Transverse colon (tissue), 4 donors: ENCODE results near the gene MUC5B. TPM values are rescaled to one million over a fixed set of nuclear protein-coding genes. Genes with fewer than 3 reads are reported as not detected.

ENCODE experiments used
- DNase-seq: peaks from one replicate; pipeline ENCODE4 v3.0.0-alpha.2; 2019
- H3K27ac ChIP-seq, 4 donors: fragments of 200-600 bp; sonication (generic); 2 replicates each; pipeline ENCODE4 v1.5.1; 2016 to 2018; ENCODE audit warnings: inconsistent platforms in 4 of 4
- H3K27me3 ChIP-seq: fragments of 200-600 bp; sonication (generic); 2 replicates; pipeline ENCODE4 v1.5.1; 2017; ENCODE audit warnings: inconsistent platforms
- H3K36me3 ChIP-seq, 4 donors: fragments of 200-600 bp; sonication (generic); 2 replicates each; pipeline ENCODE4 v1.5.1; 2017 to 2019; ENCODE audit warnings: inconsistent platforms in 4 of 4
- H3K4me1 ChIP-seq, 4 donors: fragments of 200-600 bp; sonication (generic); 2 replicates each; pipeline ENCODE4 v1.5.1; 2017 to 2020; ENCODE audit warnings: inconsistent platforms in 4 of 4
- H3K4me3 ChIP-seq, 4 donors: fragments of 200-600 bp; sonication (generic); 1 replicate in 1 of 4; 2 replicates in 3 of 4; pipeline versions ENCODE4 v1.5.1 to v1.6.1; 2017 to 2019; ENCODE audit warnings: inconsistent platforms in 4 of 4
- H3K9me3 ChIP-seq, 2 donors: fragments of 200-600 bp; sonication (generic); 2 replicates each; pipeline ENCODE4 v1.5.1; 2017 to 2019; ENCODE audit warnings: inconsistent platforms in 2 of 2
- CTCF ChIP-seq, 5 experiments: fragments of 200-600 bp in 3 of 5; fragments of 450-650 bp in 2 of 5; sonication (generic) in 3 of 5; IDR thresholded peaks; 1 replicate in 2 of 5; 2 replicates in 3 of 5; pipeline ENCODE4 v1.5.1; 2016 to 2017; ENCODE audit warnings: antibody characterized with exemption in 5 of 5, inconsistent platforms in 3 of 5, mild to moderate bottlenecking in 2 of 5, moderate library complexity in 1 of 5
- EP300 ChIP-seq: sonication (generic); formaldehyde crosslinking; IDR thresholded peaks from one replicate; pipeline ENCODE4 v1.6.1; 2017; ENCODE audit warnings: antibody characterized with exemption, low read depth
- POLR2A ChIP-seq: fragments of 450-650 bp; IDR thresholded peaks from one replicate; pipeline ENCODE4 v1.6.1; 2016; ENCODE audit warnings: antibody characterized with exemption, mild to moderate bottlenecking, moderate library complexity
- POLR2AphosphoS5 ChIP-seq, 3 donors: sonication (generic); formaldehyde crosslinking; IDR thresholded peaks; one replicate each; pipeline ENCODE4 v1.6.1; 2016; ENCODE audit warnings: antibody characterized with exemption in 3 of 3
- WGBS, 2 donors: methylation state at CpG; one replicate each; pipeline ENCODE4 v1.1.5; 2018; ENCODE audit warnings: low coverage in 1 of 2; 5-methylcytosine and 5-hydroxymethylcytosine counted together
- in situ Hi-C, 4 donors: fragments of 200-750 bp; cut with MboI; loops; one replicate each; pipeline versions ENCODE4 v1.15.0 to v1.15.1; 2017; ENCODE audit warnings: low sequenced_read_pairs in 3 of 4, low pct_ligation_motif_present in 1 of 4, low pct_unique_long_range_greater_than_20kb in 1 of 4
- intact Hi-C: fragments of 100-400 bp; cut with DNase I; formaldehyde crosslinking; loops from one replicate; pipeline ENCODE4 v1.15.1; 2023; ENCODE audit warnings: low total_unique reads
- total RNA-seq, 4 donors: library from RNA; depleted of rRNA; stranded (reverse); fragments of >200 nt; gene quantifications; one replicate each; pipeline ENCODE4 v1.1.0, GENCODE V29; 2016

The MUC5B gene
- total RNA-seq, 4 donors from 2014 or later: 58.0 to 825 (median 85.6) TPM

GRCh38 chr11:1297011-1297575, 74.2 kb downstream of the MUC5B start:
- H3K4me3 ChIP-seq: no peak overlapping the region
- no peak for TF ChIP-seq EP300
- no peak for TF ChIP-seq POLR2AphosphoS5 (IDR thresholded peaks at IDR 0.05)
- TF ChIP-seq POLR2A: no peak
- no peak for TF ChIP-seq CTCF (IDR thresholded peaks at IDR 0.05)
- H3K9me3 ChIP-seq: no peaks in the 10 kb centered on the region
- peak overlapping the region in 1 of 4 donors; percentile 12 for H3K27ac ChIP-seq
- peaks cover 0 to 4% (median 2%) of the 10 kb centered on the region in 4 donors for H3K36me3 ChIP-seq
- intact Hi-C loops: no loop called here
- in situ Hi-C loops: loop anchor here in 3 of 4 donors (25.0 kb wide), 1 partner anchor 215 kb away; no protein-coding TSS in a partner anchor
- WGBS, 2 donors: 89 to 94% methylated on average over 8 to 25 of the region's 25 CpGs
- H3K4me1 ChIP-seq: peaks cover 23 to 38% (median 28%) of the 10 kb centered on the region in 4 donors
- no peaks in the 10 kb centered on the region for H3K27me3 ChIP-seq
- DNase-seq: no peak

- H3K27ac ChIP-seq: peak overlapping the region; percentile 0 to 48 (median 14)
- DNase-seq: peak; percentile 35
- intact Hi-C loops (no loop called here), in situ Hi-C loops (loop anchor here in 3 of 4 donors (25.0 kb wide), 1 partner anchor 214 kb away; no protein-coding TSS in a partner anchor)
- peaks cover 30 to 46% (median 33%) of the 10 kb centered on the region in 4 donors for H3K4me1 ChIP-seq
- peaks cover 0 to 4% (median 2%) of the 10 kb centered on the region in 4 donors for H3K36me3 ChIP-seq
- WGBS, 2 donors: 60 to 71% methylated on average over 11 to 31 of the region's 31 CpGs
- no peaks in the 10 kb centered on the region for H3K9me3 ChIP-seq
- TF ChIP-seq POLR2A: no peak
- no peak for TF ChIP-seq EP300
- no peak for TF ChIP-seq CTCF (IDR thresholded peaks at IDR 0.05)
- no peak for TF ChIP-seq POLR2AphosphoS5 (IDR thresholded peaks at IDR 0.05)
- H3K27me3 ChIP-seq: no peaks in the 10 kb centered on the region
- H3K4me3 ChIP-seq: no peak overlapping the region
Observed at GRCh38 chr11:1297576-1298473, 75.0 kb downstream of the MUC5B start.

- H3K4me1 ChIP-seq: peaks cover 41 to 57% (median 42%) of the 10 kb centered on the region in 4 donors
- in situ Hi-C loops (loop anchor here in 3 of 4 donors (25.0 kb wide), 1 partner anchor 213 kb away; no protein-coding TSS in a partner anchor), intact Hi-C loops (no loop called here)
- WGBS, 2 donors: 67 to 76% methylated on average over 14 to 32 of the region's 32 CpGs
- peak overlapping the region; percentile 21 to 60 (median 33) for H3K27ac ChIP-seq
- peaks cover 0 to 4% (median 2%) of the 10 kb centered on the region in 4 donors for H3K36me3 ChIP-seq
- no peak overlapping the region for H3K4me3 ChIP-seq
- peak; percentile 89 for DNase-seq
- peak; percentile 31 to 58 (median 53) for TF ChIP-seq POLR2AphosphoS5 (IDR thresholded peaks at IDR 0.05)
- no peak for TF ChIP-seq EP300
- H3K27me3 ChIP-seq: no peaks in the 10 kb centered on the region
- no peaks in the 10 kb centered on the region for H3K9me3 ChIP-seq
Observed at GRCh38 chr11:1298695-1299492, 76.0 kb downstream of the MUC5B start.

- intact Hi-C loops: loop anchor here (10.0 kb wide), 1 partner anchor 215 kb away; no protein-coding TSS in a partner anchor
- 86 to 88% methylated on average over 2 to 23 of the region's 23 CpGs for WGBS, 2 donors
- no peaks in the 10 kb centered on the region for H3K27me3 ChIP-seq
- in situ Hi-C loops: loop anchor here in 3 of 4 donors (25.0 kb wide), 1 partner anchor 213 kb away; no protein-coding TSS in a partner anchor
- peaks cover 48 to 64% (median 49%) of the 10 kb centered on the region in 4 donors for H3K4me1 ChIP-seq
- no peaks in the 10 kb centered on the region for H3K9me3 ChIP-seq
- H3K27ac ChIP-seq: peak overlapping the region; percentile 21 to 57 (median 33)
- H3K4me3 ChIP-seq: no peak overlapping the region
- peaks cover 0 to 4% (median 2%) of the 10 kb centered on the region in 4 donors for H3K36me3 ChIP-seq
- DNase-seq: no peak
- no peak for TF ChIP-seq EP300
- no peak for TF ChIP-seq POLR2AphosphoS5 (IDR thresholded peaks at IDR 0.05)
- no peak for TF ChIP-seq POLR2A
- no peak for TF ChIP-seq CTCF (IDR thresholded peaks at IDR 0.05)
Observed at GRCh38 chr11:1299621-1300020, 76.8 kb downstream of the MUC5B start.
